A673 (cell line): ENCODE results near the gene TAF3.

Experiments
- EZH2 ChIP-seq: fragments of 200-600 bp; sonication (generic); IDR thresholded peaks from 2 replicates; pipeline ENCODE4 v1.6.1; 2017; ENCODE audit warnings: borderline replicate concordance, low read depth, mild to moderate bottlenecking, mixed read lengths, antibody characterized with exemption, low read length; ENCODE audit not compliant: poor library complexity, severe bottlenecking
- TF ChIP-seq, protein P1 (sequence below): fragments of 300-800, 200-600 bp; sonication (generic); conservative IDR thresholded peaks from 2 replicates; pipeline ENCODE4 v1.5.1; 2017; ENCODE audit warnings: low read depth, mild to moderate bottlenecking, antibody characterized with exemption, low read length, moderate library complexity, mixed read lengths

DNA sequence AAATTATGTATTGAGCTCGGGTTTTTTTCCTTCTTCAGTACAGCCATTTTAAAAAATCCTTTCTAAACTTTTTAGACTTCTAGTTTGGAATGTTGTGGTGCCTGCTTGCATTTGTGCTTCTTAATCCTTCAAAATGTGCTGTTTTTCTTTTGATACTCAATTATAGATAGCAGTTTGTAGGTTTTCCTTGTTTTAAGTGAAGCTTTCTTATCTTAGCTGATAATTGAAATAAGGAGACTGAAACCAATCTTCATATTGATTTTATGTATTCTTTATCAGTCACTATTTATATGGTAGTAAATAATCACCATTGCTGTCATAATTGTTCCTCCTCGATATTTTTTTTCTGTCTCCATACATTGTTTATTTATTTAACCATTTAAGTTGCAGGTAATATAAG, 56.6 kb downstream of the TAF3 start:
- TF ChIP-seq, protein P1, sequence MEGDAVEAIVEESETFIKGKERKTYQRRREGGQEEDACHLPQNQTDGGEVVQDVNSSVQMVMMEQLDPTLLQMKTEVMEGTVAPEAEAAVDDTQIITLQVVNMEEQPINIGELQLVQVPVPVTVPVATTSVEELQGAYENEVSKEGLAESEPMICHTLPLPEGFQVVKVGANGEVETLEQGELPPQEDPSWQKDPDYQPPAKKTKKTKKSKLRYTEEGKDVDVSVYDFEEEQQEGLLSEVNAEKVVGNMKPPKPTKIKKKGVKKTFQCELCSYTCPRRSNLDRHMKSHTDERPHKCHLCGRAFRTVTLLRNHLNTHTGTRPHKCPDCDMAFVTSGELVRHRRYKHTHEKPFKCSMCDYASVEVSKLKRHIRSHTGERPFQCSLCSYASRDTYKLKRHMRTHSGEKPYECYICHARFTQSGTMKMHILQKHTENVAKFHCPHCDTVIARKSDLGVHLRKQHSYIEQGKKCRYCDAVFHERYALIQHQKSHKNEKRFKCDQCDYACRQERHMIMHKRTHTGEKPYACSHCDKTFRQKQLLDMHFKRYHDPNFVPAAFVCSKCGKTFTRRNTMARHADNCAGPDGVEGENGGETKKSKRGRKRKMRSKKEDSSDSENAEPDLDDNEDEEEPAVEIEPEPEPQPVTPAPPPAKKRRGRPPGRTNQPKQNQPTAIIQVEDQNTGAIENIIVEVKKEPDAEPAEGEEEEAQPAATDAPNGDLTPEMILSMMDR, result no peak
- no peak for TF ChIP-seq EZH2
